Measurements from ENCODE around the gene CDC42SE2.
"Not testable (repeated sequence)": the region's sequence is repeated elsewhere in the genome, so short reads cannot be mapped to it uniquely, and the experiment has no call there.

Gene CDC42SE2

DNA sequence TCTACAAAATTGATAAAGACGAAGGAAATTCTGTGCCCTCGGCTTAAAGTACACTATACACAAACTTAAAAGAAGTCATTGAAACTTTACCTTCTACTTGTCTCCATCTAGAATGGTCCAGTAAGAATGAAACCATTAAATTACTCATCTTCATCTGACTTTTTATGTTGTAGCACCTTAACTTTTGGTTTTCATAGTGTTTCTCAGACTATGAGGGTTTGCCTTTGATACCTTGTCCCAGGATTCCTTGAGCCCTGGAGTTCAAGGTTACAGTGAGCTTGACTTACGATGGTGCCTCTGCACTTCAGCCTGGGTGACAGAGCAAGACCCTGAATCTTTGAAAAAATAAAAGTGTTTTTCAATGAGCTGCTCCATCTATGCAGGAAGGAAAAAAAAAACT is 132.2 kb downstream of the CDC42SE2 start:
- no peak for DNase-seq

DNA sequence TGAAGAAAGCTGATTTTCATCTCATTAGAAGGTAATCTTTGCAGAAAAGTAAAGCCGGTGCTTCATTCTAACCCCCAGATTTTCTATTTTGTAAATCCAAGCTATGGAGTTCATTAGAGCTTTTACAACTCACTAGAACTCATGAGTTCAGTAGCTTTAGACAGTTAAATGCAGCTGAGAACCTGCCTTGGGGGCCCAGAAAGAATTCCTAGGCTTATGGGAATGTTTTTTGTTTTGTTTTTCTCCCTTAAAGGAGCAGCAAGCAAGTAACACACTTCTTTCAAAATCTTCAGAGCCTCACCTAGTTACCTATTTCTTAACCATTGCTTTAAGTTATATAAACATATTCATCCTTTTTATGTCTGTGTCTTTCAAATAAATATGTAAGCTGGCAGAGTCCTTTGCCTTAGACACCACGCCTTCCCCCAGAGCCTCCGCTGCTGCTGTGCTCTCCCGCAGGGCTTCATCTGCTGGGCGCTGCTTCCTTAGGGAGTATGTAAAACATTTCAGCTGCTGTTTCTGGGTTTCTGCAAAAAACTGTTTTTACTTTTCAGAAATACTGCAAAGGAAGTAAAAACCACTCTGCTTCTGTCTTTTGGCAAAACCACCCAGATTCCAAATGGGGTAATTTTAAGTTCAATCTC is 132.9 kb downstream of the CDC42SE2 start:
- DNase-seq, result no peak

DNA sequence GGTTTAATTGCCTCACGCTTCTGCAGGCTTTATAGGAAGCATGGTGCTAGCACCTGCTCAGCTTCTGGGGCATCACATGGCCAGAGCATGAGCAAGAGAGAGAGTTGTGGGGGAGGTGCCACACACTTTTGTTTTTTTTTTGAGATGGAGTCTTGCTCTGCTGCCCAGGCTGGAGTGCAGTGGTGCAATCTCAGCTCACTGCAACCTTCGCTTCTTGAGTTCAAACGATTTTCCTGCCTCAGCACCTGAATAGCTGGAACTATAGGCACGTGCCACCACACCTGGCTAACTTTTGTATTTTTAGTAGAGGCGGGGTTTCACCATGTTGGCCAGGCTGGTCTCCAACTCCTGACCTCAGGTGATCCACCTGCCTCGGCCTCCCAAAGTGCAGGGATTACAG is 135.2 kb downstream of the CDC42SE2 start:
- DNase-seq, result not testable (repeated sequence)

DNA sequence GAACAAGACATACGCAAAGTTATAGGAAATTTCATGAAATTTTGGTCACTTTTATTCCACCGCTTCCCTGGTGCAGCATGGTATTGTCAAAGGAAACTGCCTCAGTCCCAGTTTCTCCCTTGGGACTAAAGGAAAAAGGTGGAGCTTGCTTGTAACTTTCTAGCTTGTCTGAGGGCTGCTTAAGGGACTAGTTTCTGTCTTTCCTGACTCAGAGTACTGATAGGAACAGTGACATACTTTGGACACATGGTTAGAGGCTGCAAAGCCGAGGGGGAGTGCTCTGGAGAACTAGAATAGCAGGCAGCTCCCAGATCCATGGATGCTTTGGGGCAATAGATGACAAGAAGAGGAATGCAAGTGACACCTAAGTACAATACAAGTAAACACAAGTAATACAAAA is 136.7 kb downstream of the CDC42SE2 start:
- no peak for DNase-seq

DNA sequence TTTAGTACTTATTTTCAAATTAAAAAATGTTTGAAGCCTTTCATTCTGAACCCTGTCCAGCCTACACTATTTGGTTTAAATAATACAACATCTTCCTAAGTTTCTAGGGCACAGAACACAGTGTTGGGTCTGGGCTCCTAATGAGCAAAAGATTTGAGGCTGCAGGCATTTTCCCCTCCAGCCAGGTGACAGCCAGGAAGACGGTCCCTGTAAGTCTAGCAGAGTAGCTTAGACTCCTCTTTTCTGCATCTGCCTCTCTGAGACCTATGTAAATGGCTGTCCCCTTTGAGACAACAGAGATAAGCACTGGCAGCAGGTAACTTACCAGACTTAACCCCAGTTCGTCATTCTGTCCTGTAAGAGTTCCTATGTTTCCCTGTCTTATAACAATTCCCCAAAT is 141.8 kb downstream of the CDC42SE2 start:
- DNase-seq, result no peak

DNA sequence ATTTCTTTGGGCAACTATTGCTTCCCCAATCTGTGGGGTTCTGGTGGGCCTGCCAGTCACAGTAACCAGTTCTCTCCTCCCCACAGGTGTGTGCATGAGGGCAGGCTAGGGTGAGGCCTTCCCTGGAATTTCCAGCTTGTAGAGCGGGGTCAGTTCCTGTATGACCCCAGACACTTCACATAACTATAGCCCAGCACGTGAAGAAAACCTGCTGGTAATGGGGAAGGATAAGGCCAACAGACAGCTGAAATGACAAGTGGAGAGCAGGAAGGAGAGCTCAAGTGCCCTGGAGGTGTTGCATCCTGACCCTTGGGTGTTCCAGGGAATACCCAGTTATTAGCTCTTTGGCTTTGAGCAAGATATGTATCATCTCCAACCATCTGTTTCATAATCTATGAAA is 142.2 kb downstream of the CDC42SE2 start:
- DNase-seq, result no peak

DNA sequence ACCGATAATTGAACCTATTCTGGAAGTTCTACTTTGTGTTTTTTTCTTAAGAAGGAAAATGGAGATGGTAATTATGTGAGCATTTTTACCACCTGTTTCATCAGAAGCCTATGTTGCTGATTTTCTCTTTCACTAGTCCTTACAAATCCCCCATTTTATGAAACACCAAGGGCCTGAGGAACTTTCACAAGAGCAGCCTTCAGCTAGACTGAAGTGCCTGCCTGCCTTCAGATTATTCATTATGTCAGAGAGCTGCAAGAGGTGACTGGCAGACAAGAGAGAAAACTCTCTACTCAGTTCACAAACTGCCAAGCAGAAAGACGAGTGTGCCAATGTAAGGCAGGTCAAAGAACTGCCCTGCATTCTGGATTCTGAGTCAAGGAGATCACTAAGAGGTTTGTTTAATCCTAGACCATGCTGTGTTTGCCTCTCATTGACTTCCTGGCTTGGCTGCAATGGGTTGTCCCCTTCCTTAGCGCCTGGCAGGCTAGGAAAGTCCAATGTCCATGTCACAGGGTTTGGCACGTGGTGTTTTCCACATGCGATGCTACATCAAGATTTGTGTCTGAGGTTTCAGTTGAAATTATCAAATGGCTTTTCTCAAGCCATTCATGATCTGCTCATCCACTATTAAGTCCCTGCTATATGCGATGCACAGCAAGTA is 143.3 kb downstream of the CDC42SE2 start:
- DNase-seq, result no peak

DNA sequence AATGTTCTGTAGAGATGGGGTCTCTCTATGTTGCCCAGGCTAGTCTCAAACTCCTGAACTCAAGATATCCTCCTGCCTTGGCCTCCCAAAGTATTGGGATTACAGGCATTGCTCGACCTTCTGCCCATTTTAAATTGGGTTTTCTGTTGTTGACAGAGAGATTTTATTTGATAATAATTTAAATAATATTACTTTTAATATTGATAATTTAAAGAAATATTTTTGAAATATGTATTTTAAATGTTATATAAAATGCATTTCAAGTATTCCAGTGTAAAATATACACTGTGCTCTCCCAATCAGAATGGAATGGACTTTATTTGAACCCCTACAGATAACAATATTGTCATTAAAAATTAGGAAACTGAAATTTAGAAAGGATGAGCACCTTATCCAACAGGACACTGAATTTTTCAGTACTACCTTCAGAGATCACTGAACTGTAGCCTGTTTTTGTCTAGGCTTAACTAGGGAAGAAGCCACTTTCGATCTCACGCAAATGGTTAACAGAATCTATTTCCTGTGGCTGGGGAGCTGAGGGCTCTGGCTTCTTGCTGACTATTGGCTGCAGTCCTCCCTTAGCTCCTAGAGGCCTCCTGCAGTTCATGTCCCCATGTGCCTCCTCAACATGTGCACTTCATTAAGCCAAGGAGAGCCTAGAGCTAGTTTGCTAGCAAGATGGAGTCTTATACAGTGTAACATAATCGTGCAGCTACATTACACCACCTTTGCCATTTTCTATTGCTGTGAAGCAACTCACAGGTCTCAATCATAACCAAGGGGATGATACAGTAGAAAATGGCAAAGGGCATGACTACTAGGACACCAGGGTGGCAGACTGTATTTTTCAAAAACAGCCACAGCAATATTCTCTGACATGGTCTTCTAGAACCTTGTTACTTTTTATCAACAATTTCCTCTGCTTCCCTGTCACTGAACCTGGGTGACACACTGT is 150.0 kb downstream of the CDC42SE2 start:
- DNase-seq, result no peak

DNA sequence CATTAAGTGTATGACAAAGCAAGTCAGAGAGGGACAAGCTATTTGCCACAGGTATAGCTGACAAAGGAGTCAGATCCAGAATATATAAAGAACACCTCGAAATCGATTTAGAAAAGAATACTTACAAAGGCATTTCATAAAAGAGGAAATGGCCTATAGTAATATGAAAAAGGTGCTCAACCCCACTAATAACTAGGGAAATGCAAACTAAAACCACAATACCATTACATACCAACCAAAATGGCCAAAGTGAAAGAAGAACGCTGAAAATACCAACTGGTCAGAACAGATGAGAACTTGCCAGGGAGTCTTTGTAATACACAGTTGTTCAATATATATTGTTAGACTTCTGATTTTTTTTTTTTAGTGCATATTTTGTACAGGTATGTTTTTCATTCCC is 152.9 kb downstream of the CDC42SE2 start:
- DNase-seq, result no peak

DNA sequence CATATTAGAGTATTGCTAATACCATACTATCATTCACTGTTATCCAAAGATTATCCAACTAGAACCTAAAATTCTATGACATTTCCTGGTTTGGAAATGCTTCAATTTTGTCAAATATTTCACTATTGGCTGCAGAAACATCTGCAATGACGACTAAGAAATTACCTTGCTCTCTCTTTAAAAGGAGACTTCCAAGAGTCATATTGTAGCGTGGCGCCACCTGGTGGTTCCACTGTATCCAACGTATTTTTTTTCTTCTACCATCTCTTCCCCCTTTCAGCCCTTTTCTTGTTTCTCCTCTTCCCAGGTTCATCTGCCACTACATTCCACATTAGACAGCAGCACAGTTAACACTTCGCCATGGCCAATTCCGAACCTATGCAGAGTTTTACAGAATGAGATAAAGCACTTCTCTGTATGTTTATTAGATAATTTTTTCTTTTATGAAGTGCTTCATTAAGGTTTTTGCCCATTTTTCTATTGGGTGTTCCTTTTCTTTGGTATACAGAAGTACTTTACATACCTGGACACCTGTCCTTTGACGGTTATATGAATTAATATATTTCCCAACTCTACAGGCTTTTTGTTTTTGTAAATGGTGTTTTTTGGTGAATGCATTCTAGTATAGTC is 153.5 kb downstream of the CDC42SE2 start:
- DNase-seq, result peak; percentile 54

DNA sequence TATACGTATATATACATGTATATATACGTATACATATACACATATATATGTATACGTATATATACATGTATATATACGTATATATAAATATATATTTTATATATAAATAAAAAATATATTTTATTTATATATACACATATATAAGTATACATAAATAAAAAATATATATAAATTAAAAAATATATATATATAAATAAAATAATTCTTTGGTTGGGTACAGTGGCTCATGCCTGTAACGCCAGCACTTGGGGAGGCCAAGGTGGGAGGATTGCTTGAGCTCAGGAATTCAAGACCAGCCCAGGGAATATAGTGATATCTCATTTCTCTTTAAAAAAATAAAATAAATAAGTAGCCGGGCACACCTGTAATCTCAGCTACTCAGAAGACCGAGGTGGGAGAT is 155.0 kb downstream of the CDC42SE2 start:
- DNase-seq, result no peak

DNA sequence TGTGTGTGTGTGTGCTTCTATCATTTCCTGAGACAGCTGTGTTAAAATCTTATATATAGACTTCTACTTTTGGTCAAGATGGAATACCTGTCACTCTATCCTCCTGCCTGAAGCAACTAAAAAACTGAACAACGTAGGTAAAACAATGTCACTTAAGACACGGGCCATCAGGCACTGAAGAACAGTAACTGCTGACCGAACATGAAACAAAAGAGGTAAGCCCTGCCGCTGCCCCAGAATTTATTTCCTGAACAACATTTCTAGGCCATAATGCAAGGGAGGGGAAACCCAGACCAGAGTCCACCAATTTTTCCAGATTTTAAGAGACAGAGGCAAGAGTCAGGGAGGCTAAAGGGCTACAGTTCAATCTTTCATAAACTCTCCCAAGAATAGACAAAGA is 156.0 kb downstream of the CDC42SE2 start:
- no peak for DNase-seq

DNA sequence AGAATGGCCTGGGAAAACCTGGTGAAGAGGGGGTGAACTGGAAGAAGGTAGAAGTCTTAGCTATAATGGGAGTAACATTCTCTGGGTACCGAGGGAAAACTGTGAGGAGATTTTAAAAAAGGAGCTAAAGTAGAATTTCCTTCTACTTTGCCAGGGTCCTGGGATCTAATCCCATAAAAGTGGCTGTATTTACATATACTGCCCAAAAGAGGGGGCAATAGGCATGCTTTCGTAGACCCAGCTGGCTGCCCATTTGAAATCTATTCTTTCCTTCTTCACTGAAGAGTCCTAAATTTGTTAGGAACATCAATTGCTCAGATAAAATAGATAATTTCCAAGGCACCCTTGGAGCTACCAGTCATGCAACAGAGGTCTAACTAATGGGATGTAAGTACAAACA is 159.2 kb downstream of the CDC42SE2 start:
- peak; percentile 5 for DNase-seq

DNA sequence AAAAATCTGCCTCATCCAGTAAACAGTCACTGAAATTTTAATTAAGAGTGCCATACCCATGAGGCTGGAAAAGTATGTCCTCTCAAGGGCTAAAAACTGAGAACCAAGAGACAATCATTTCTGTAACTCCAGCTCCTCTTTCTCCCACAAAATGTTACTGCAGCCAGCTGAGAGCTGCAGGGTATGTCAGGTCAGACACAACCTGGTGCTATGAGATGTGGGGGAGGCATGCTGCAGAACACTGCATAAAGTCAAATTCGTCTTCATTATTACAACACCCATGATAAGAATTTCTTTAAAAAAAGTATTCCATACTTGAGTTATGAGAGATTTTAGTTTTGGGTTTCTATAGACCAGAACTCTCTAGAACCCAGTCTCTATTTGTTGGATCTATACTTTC is 162.2 kb downstream of the CDC42SE2 start:
- no peak for DNase-seq

DNA sequence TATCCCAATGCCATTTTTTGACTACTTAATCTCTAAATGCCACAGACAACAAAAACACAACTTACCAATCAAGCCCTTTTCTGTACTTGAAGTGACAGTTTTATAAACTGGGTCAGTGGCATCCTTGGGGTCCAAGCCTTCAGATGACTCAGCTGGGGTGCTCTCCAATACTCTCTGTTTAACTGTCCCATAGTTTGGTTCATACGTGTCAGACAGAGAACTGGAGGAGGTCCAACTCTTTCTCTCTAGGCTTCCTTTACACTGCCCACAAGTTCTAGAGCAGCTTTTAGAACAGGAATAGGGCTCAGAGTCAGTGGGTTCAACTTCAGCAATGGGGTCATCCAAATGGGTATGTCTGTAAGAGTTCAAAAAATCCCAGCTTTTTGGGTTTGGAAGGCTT is 166.9 kb downstream of the CDC42SE2 start:
- no peak for DNase-seq

DNA sequence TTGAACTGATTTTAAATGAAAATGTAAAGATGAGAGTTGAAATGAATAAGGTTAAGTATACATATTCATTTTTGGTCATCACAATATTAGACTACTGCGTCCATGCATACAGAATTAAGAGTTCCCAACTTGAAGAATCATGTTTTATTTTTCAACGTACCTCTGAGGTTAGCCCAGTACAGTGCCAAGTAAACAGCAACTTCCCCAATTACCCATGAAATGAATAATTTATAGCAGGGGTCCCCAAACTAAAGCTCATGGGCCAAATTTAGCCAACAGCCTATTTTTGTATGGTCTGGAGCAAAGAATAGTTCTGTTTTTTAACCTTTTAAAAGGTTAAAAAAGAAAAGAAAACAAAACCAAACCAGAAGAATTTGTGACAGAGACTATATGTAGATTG is 167.9 kb downstream of the CDC42SE2 start:
- no peak for DNase-seq

DNA sequence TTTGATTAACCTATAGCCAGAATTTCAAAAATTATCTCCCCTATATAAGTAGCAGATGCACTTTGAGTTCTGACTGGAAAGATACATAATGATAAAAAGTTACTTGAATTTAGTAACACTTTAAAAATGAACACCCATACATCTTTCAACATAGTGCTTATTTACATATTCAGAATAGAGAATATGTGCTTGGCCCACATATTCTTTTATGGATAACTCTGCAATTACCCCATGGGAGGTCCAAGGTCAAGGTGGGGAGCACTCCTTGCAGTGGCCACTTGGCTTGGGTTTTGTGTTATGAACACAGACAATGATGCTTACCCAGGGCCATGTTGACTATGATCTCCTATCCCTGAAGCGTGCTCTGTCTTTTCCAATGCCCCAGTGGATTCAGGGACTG is 169.3 kb downstream of the CDC42SE2 start:
- no peak for DNase-seq

DNA sequence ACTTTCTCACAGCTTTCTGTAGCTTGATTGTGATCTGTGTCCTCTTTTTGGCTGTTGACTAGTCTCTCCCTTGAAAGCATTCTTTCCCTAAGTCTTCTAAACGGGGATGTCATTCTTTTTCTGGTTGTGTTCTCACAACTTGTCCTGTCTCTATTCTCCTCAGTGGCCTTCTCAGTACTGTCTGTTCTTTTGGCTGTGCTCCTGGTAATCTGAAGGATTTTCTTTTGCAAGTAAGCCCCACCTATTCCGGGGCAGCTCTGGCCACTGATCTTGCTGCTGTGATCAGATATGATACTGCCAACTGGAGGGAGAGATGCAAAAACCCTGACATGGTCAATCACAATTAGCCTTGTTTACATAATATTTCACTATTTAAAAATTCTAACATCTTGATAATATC is 172.2 kb downstream of the CDC42SE2 start:
- no peak for DNase-seq

DNA sequence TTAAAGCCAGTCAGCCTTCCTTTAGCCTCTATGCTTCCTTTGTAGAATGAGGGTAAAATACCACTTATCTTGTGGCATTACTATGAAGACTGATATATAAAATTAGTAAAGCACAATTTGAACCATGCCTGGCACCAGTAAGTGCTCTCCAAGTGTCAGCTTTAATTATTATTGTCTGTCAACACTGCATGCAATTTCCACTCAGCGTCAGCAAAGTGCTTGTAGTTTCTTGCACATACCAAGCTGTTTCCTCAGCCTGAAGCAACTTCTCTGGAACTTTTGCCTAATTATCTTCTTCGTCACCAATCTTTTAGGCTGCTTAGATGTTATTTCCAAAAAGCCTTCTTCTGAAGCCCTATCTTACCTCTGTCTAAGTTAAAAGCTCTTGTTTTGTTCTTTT is 177.3 kb downstream of the CDC42SE2 start:
- DNase-seq, result no peak

All from NCI-H1092 treated with DMSO at 0.1 percent for 48 hours (cell line).